Motor neuron (in vitro differentiated cells): Measurements from ENCODE around the gene RXRA. TPM values are rescaled to one million over a fixed set of nuclear protein-coding genes. Genes with fewer than 3 reads are reported as not detected.

Experiments
- ATAC-seq, 8 experiments: fragments of 200-7000 bp; cut with Tn5 transposase; replicated peaks in 6 of 8; 2 replicates each; pipeline ENCODE4 v1.8.0; 2021; ENCODE audit warnings: mild to moderate bottlenecking in 8 of 8, moderate library complexity in 8 of 8
- H3K27ac ChIP-seq, 2 donors: fragments of 250-450 bp; sonication (Bioruptor Pico); 2 replicates each; pipeline ENCODE4 v1.9.0; 2021; ENCODE audit warnings: antibody characterized with exemption in 2 of 2, mild to moderate bottlenecking in 2 of 2, moderate library complexity in 1 of 2
- H3K4me1 ChIP-seq, 2 donors: fragments of 250-450 bp; sonication (Bioruptor Pico); replicated peaks in 1 of 2; 2 replicates each; pipeline ENCODE4 v1.6.1; 2021; ENCODE audit warnings: antibody characterized with exemption in 2 of 2, mild to moderate bottlenecking in 2 of 2, moderate library complexity in 1 of 2
- H3K4me3 ChIP-seq, 5 donors: fragments of 250-450 bp; sonication (Bioruptor Pico); 2 replicates each; pipeline ENCODE4 v1.9.0; 2021; ENCODE audit warnings: antibody characterized with exemption in 5 of 5, mild to moderate bottlenecking in 5 of 5, moderate library complexity in 4 of 5
- WGBS, 10 experiments: fragments of 450-650 bp; shearing (Covaris generic); methylation state at CpG; one replicate each; pipeline ENCODE4 v1.0.0; 2022; 5-methylcytosine and 5-hydroxymethylcytosine counted together
- in situ Hi-C, 9 experiments: fragments of 400-800 bp; cut with MboI; loops; one replicate each; pipeline ENCODE4 v1.15.0; 2021; ENCODE audit warnings: low sequenced_read_pairs in 9 of 9, low pct_unique_long_range_greater_than_20kb in 2 of 9; ENCODE audit not compliant: unreplicated experiment in 9 of 9
- total RNA-seq, 8 experiments: library from RNA; unstranded; fragments of 300-600 nt; gene quantifications; 2 replicates each; pipeline versions ENCODE4 v1.2.3 to v1.2.4, GENCODE V29; 2022

The RXRA gene
- total RNA-seq, 8 experiments from 2014 or later, result 10.2 to 20.7 (median 13.3) TPM

GRCh38 chr9:134333234-134333873 is 7.1 kb downstream of the RXRA start:
- Histone ChIP-seq H3K4me3 (no peak overlapping the region), H3K4me1 (peaks cover 55 to 75% of the 10 kb centered on the region in 2 donors), H3K27ac (no peak overlapping the region)
- WGBS, 10 experiments, result 7 to 40% (median 25%) methylated on average over 1 to 10 of the region's 24 CpGs; no CpG with 5 or more reads in 6 of the 10 experiments
- ATAC-seq, result peak; percentile 22 to 57 (median 40)
- in situ Hi-C loops, result no loop called here

- H3K4me3 ChIP-seq, result no peak overlapping the region
- 73 to 100% (median 100%) methylated on average over 1 to 7 of the region's 16 CpGs; no CpG with 5 or more reads in 1 of the 10 experiments for WGBS, 10 experiments
- in situ Hi-C loops, result no loop called here
- H3K4me1 ChIP-seq, result peaks cover 55 to 75% of the 10 kb centered on the region in 2 donors
- peak in 1 of 8 experiments; percentile 1 for ATAC-seq
- H3K27ac ChIP-seq, result no peak overlapping the region
Observed at GRCh38 chr9:134333874-134334581, 7.8 kb downstream of the RXRA start.

- peaks cover 47 to 66% of the 10 kb centered on the region in 2 donors for H3K4me1 ChIP-seq
- in situ Hi-C loops, result no loop called here
- ATAC-seq, result peak in 4 of 8 experiments; percentile 9 to 53 (median 20)
- no peak overlapping the region for H3K4me3 ChIP-seq
- H3K27ac ChIP-seq, result no peak overlapping the region
- 40 to 78% methylated on average over 2 of the region's 2 CpGs; no CpG with 5 or more reads in 8 of the 10 experiments for WGBS, 10 experiments
Observed at GRCh38 chr9:134335061-134335460, 8.8 kb downstream of the RXRA start.

DNA sequence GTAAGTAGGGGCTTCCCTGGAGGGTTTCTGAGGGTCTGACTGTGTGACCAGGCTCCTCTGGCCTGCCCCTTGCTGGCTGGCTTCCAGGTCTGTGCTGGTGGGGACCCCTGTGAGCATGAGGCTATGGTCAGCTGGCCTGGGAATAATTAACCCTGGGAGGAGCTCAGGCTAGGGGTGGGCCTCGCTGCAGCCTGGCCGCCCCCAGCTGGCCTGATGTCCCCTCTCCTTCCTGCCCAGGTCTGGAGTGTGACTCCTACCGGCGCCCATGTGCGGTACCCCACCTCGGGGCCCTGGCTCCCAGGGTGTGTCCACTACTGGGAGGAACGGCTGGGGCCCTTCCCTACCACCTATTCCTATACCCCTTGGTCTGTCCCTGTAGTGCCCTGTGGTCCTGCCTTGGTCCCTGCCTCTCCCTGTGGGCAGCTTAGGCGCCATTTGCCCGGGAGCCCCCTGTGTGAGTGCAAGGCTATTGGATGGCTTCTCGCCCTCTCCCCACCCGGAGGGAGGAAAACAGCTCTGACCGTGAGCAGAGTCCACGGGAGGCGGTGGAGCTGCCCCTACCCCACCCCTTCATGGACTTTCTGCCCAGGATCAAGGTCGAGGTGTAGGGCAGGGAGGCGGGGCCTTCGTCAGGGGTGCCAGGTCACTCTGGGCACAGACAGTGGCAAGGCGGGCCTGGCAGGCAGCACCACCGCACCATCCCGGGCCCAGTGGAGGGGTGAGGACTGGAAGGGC is 9.4 kb downstream of the RXRA start:
- WGBS, 10 experiments, result 0 to 81% (median 60%) methylated on average over 1 to 11 of the region's 20 CpGs; no CpG with 5 or more reads in 7 of the 10 experiments
- Histone ChIP-seq H3K27ac (no peak overlapping the region), H3K4me1 (peaks cover 45 to 60% of the 10 kb centered on the region in 2 donors), H3K4me3 (no peak overlapping the region)
- ATAC-seq, result no peak
- in situ Hi-C loops, result no loop called here

GRCh38 chr9:134336228-134336627 is 10.0 kb downstream of the RXRA start:
- peaks cover 40 to 54% of the 10 kb centered on the region in 2 donors for H3K4me1 ChIP-seq
- 60 to 100% (median 75%) methylated on average over 1 to 4 of the region's 12 CpGs; no CpG with 5 or more reads in 7 of the 10 experiments for WGBS, 10 experiments
- no peak overlapping the region for H3K27ac ChIP-seq
- in situ Hi-C loops, result no loop called here
- no peak for ATAC-seq
- no peak overlapping the region for H3K4me3 ChIP-seq

DNA sequence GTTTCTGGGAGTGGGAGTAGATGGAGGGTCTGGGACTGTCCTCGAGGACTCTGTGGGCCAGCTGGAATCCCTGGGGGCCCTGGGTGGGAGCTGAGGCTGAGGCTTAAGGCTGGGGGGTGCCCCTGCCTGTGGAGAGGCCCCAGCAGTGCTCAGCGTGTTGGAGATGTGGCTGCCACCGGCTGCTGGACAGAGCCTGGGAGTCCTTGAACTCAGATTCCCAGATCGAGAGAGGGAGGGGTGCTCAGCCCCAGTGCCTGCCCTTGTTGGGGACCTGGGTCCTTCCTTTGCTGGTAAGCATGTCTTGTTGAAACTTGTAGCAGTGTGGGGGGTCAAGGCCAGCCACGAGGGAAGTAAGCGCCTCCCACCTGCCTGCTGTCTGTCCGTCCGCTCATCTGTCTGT is 10.7 kb downstream of the RXRA start:
- 40 to 82% methylated on average over 2 to 5 of the region's 8 CpGs; no CpG with 5 or more reads in 8 of the 10 experiments for WGBS, 10 experiments
- no peak overlapping the region for H3K27ac ChIP-seq
- peaks cover 33 to 51% of the 10 kb centered on the region in 2 donors for H3K4me1 ChIP-seq
- no peak overlapping the region for H3K4me3 ChIP-seq
- in situ Hi-C loops, result no loop called here
- no peak for ATAC-seq

DNA sequence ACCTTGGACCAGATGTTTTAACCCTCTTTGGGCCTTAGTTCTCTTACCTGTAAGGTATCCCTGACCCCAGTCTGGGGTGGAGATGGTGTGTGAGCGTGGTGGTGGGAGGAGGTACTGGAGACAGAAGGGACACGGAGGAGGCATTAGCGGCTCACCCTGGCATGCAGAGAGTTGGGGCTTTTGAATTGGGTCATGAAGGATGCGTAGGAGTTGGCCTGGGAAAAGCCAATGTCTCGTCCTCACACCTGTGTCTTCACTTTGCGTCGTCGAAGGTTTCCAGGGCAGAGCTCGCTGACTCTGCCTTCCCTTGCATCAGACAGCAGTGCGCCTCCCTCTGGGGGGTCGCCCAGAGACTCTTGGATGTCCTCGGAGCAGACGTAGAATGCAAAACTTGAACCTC is 11.2 kb downstream of the RXRA start:
- no peak for ATAC-seq
- H3K4me3 ChIP-seq, result no peak overlapping the region
- H3K4me1 ChIP-seq, result peaks cover 30 to 46% of the 10 kb centered on the region in 2 donors
- 73 to 100% (median 100%) methylated on average over 2 to 3 of the region's 13 CpGs; no CpG with 5 or more reads in 7 of the 10 experiments for WGBS, 10 experiments
- in situ Hi-C loops, result no loop called here
- H3K27ac ChIP-seq, result no peak overlapping the region

GRCh38 chr9:134338394-134339182 is 12.3 kb downstream of the RXRA start:
- Histone ChIP-seq H3K27ac (peak overlapping the region; percentile 29 to 59), H3K4me1 (peaks cover 19 to 35% of the 10 kb centered on the region in 2 donors)

GRCh38 chr9:134339183-134339806 is 13.0 kb downstream of the RXRA start:
- WGBS, 10 experiments, result 69 to 100% (median 87%) methylated on average over 2 to 5 of the region's 17 CpGs; no CpG with 5 or more reads in 6 of the 10 experiments
- H3K4me3 ChIP-seq, result no peak overlapping the region
- H3K4me1 ChIP-seq, result peaks cover 16 to 36% of the 10 kb centered on the region in 2 donors
- peak in 5 of 8 experiments; percentile 28 to 42 (median 35) for ATAC-seq
- in situ Hi-C loops, result no loop called here
- H3K27ac ChIP-seq, result peak overlapping the region in 1 of 2 donors; percentile 59

More at GRCh38 chr9:134338394-134339182, 12.3 kb downstream of the RXRA start:
- in situ Hi-C loops, result no loop called here
- peak in 5 of 8 experiments; percentile 12 to 47 (median 44) for ATAC-seq
- 18 to 80% (median 33%) methylated on average over 1 to 6 of the region's 27 CpGs; no CpG with 5 or more reads in 6 of the 10 experiments for WGBS, 10 experiments
- H3K4me3 ChIP-seq, result no peak overlapping the region

DNA sequence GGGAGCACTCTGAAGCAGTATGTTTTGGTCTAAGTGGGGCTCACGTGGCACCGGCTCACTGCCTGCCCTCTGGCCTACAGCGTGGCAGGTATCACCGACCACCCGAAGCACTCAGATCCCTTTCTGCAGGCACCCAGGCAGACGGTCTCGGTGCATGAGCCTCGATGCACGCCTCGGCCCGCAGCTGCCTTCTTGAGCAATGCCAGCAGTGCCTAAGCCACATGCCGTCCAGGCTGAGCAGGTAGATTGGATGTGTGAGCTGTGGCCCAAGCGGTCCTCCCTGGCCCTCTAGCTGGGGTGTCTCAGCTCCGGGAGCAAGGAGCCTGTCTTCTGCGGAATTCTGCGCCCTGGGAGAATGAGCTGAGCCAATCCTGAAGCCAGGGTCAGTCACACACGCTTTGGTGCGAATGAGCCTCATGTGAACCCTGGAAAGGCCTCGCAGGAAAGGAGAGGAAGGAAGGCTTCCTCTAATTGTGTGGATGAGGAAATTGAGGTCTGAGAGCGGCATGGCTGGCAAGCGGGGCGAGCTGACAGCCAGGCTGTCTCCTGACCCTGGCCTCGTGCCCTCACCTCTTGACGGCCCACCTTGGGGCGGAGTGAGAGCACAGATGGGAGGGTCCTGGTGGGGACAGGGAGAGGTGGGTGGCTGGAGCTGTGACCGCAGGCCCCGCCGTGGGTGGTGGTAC is 14.4 kb downstream of the RXRA start:
- in situ Hi-C loops, result no loop called here
- no peak overlapping the region for H3K4me3 ChIP-seq
- no peak for ATAC-seq
- WGBS, 10 experiments, result 74 to 100% (median 87%) methylated on average over 1 to 6 of the region's 28 CpGs; no CpG with 5 or more reads in 6 of the 10 experiments
- peaks cover 16 to 35% of the 10 kb centered on the region in 2 donors for H3K4me1 ChIP-seq
- no peak overlapping the region for H3K27ac ChIP-seq

DNA sequence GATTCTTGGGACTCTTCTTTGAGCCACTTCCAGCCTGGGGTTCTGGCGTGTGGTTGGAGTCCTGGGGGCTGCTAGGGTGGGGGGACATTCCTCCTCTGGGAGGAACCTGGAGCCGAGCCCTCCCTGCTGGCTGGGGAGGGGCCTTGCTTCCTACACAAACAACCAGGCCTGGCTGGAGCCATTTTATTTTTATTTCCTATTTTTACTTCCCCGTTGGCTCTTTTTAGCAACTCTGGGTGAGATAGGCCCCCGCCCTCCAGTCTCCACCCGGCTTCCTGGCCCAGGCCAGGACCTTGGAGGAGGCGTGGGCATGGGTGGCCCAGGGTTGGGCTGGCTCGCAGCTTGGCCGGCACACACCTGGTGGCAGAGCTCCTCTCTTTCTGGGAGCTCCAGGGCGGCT is 15.1 kb downstream of the RXRA start:
- in situ Hi-C loops, result no loop called here
- peaks cover 22 to 40% of the 10 kb centered on the region in 2 donors for H3K4me1 ChIP-seq
- H3K4me3 ChIP-seq, result no peak overlapping the region
- 15 to 100% (median 62%) methylated on average over 1 to 5 of the region's 9 CpGs; no CpG with 5 or more reads in 6 of the 10 experiments for WGBS, 10 experiments
- H3K27ac ChIP-seq, result no peak overlapping the region
- peak in 3 of 8 experiments; percentile 34 to 58 (median 37) for ATAC-seq
